Measurements from ENCODE around the gene OR51B4. TPM values are rescaled to one million over a fixed set of nuclear protein-coding genes. Genes with fewer than 3 reads are reported as not detected.

Gene OR51B4
- polyA plus RNA-seq, 2 of the 4 experiments (the other 2 are of a cell fraction), result not detected

DNA sequence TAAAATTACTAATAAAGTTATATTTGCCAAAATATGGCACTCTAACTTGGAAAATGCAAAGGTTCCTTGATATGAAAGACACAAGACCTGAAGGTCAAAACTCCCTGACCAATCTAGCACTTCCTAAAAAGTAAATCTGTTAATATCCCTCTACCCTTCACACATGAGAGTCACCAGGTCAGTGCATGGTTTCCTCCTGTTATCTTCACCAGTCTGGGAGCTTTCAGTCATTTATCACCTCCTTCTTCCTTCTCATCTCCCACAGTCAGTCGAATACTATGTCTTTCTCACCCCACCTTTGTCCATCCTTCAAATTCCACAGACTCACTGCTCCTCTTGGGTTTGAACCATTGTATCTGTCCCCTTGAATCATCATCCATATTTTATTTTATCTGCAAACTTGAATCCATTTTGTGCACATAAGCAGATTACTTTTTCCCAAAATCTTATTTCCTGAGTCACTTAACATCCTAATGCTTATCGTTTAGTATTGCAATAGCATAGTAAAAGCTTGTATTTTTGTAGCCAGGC lies 34.6 kb downstream of the OR51B4 start:
- POLR2A ChIA-PET, result no interaction called here
- FAIRE-seq, result no peak

GRCh38 chr11:5266609-5267008 lies 35.1 kb downstream of the OR51B4 start:
- ATAC-seq, result no peak
- DNase-seq (ENCODE audit: low read depth in 1 of 2, low spot score in 1 of 2), result no peak
- no peak overlapping the region for H3K27ac ChIP-seq
- ChIA-PET POLR2A (no interaction called here), CTCF (no interaction called here)
- no peaks in the 10 kb centered on the region for H3K9me3 ChIP-seq
- no peaks in the 10 kb centered on the region for H3K4me1 ChIP-seq
- no peak overlapping the region for H3K4me3 ChIP-seq
- FAIRE-seq, result no peak
- no peak overlapping the region for H3K4me2 ChIP-seq
- TF ChIP-seq CTCF (IDR thresholded peaks at IDR 0.05), result no peak
- TF ChIP-seq HDAC2 (IDR thresholded peaks at IDR 0.05), result no peak
- TF ChIP-seq MAX (IDR thresholded peaks at IDR 0.05), result no peak
- TF ChIP-seq SMC3 (IDR thresholded peaks at IDR 0.05), result no peak
- TF ChIP-seq REST (IDR thresholded peaks at IDR 0.05), result no peak
- no peak for TF ChIP-seq EP300 (IDR thresholded peaks at IDR 0.05)
- TF ChIP-seq RFX5 (IDR thresholded peaks at IDR 0.05), result no peak
- no peak for TF ChIP-seq FOSL2 (IDR thresholded peaks at IDR 0.05)
- no peak for TF ChIP-seq FOSL2 (CRISPR knock-in tag; IDR thresholded peaks at IDR 0.05)
- TF ChIP-seq NFE2L2 (conservative IDR thresholded peaks at IDR 0.05; ENCODE audit: low read length), result no peak
- TF ChIP-seq NR3C1 (IDR thresholded peaks at IDR 0.05), result no peak
- no peak for TF ChIP-seq HEYL (CRISPR knock-in tag; IDR thresholded peaks at IDR 0.05)
- TF ChIP-seq KDM1A (IDR thresholded peaks at IDR 0.05; ENCODE audit: low read depth), result no peak
- TF ChIP-seq, protein P1, sequence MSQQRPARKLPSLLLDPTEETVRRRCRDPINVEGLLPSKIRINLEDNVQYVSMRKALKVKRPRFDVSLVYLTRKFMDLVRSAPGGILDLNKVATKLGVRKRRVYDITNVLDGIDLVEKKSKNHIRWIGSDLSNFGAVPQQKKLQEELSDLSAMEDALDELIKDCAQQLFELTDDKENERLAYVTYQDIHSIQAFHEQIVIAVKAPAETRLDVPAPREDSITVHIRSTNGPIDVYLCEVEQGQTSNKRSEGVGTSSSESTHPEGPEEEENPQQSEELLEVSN (IDR thresholded peaks at IDR 0.05; ENCODE audit: borderline replicate concordance, low read depth), result no peak
- no peak for TF ChIP-seq PHF8 (IDR thresholded peaks at IDR 0.05; ENCODE audit: borderline replicate concordance, low read depth)
- TF ChIP-seq ZFP36 (IDR thresholded peaks at IDR 0.05; ENCODE audit: borderline replicate concordance, partially characterized antibody), result no peak
- TF ChIP-seq ATOH8 (CRISPR knock-in tag; IDR thresholded peaks at IDR 0.05; ENCODE audit: low read depth), result no peak
- no peak for TF ChIP-seq POLR2A (IDR thresholded peaks at IDR 0.05; ENCODE audit: low read length)
- TF ChIP-seq SREBF2 (IDR thresholded peaks at IDR 0.05), result no peak
- no peak for TF ChIP-seq EHMT2 (IDR thresholded peaks at IDR 0.05; ENCODE audit: low read depth)
- TF ChIP-seq ZSCAN20 (CRISPR knock-in tag; IDR thresholded peaks at IDR 0.05), result no peak

More for the DNA sequence above, 34.6 kb downstream of the OR51B4 start:
- ATAC-seq (no peak), DNase-seq (ENCODE audit: low read depth in 1 of 2, low spot score in 1 of 2) (no peak)
- no peak for TF ChIP-seq CHD4 (IDR thresholded peaks at IDR 0.05; ENCODE audit: borderline replicate concordance)
- TF ChIP-seq SMC3 (IDR thresholded peaks at IDR 0.05), result no peak
- TF ChIP-seq, protein P2, sequence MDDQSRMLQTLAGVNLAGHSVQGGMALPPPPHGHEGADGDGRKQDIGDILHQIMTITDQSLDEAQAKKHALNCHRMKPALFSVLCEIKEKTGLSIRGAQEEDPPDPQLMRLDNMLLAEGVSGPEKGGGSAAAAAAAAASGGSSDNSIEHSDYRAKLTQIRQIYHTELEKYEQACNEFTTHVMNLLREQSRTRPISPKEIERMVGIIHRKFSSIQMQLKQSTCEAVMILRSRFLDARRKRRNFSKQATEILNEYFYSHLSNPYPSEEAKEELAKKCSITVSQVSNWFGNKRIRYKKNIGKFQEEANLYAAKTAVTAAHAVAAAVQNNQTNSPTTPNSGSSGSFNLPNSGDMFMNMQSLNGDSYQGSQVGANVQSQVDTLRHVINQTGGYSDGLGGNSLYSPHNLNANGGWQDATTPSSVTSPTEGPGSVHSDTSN (IDR thresholded peaks at IDR 0.05), result no peak
- no peak for TF ChIP-seq SREBF2 (IDR thresholded peaks at IDR 0.05)
- TF ChIP-seq KDM5A (IDR thresholded peaks at IDR 0.05), result no peak
- no peak for TF ChIP-seq CBX2 (IDR thresholded peaks at IDR 0.05; ENCODE audit: borderline replicate concordance, low read depth)
- no peak for TF ChIP-seq CTCF (IDR thresholded peaks at IDR 0.05)
- no peak for TF ChIP-seq EHF (CRISPR knock-in tag; IDR thresholded peaks at IDR 0.05)
- CTCF ChIA-PET, result interaction anchor here (1.2 to 1.6 kb wide), 2 partner anchors 9 to 242 kb away, joined by 3 to 5 read pairs; partner anchors contain the start of gene UBQLN3
- H3K4me3 ChIP-seq, result no peak overlapping the region
- H3K27ac ChIP-seq, result no peak overlapping the region
- H3K9me3 ChIP-seq, result no peaks in the 10 kb centered on the region
- 25% methylated on average over 2 of the region's 2 CpGs for WGBS (ENCODE audit: missing lambda C conversion rate)
- no peak overlapping the region for H3K4me2 ChIP-seq
- H3K4me1 ChIP-seq, result no peaks in the 10 kb centered on the region

Data from A549 (cell line).